Neuron (in vitro differentiated cells): ENCODE data around the gene PTCH1.

ENCODE experiments used
- H2AFZ ChIP-seq: one replicate; pipeline ENCODE4 v1.6.1; 2013; ENCODE audit warnings: low read depth, mild to moderate bottlenecking, inconsistent platforms, low read length, moderate library complexity
- H3K27me3 ChIP-seq: one replicate; pipeline ENCODE4 v1.6.1; 2013; ENCODE audit warnings: low read length; ENCODE audit not compliant: insufficient read depth
- H3K36me3 ChIP-seq: one replicate; pipeline ENCODE4 v1.6.1; 2013; ENCODE audit warnings: low read length; ENCODE audit not compliant: insufficient read depth
- H3K4me1 ChIP-seq: one replicate; pipeline ENCODE4 v1.6.1; 2013; ENCODE audit warnings: low read length; ENCODE audit not compliant: insufficient read depth
- H3K4me3 ChIP-seq: 2 replicates; pipeline ENCODE4 v1.5.1; 2013; ENCODE audit warnings: mild to moderate bottlenecking, low read length, moderate library complexity
- H3K9me3 ChIP-seq: one replicate; pipeline ENCODE4 v1.6.1; 2013; ENCODE audit warnings: low read length

PTCH1 gene

DNA sequence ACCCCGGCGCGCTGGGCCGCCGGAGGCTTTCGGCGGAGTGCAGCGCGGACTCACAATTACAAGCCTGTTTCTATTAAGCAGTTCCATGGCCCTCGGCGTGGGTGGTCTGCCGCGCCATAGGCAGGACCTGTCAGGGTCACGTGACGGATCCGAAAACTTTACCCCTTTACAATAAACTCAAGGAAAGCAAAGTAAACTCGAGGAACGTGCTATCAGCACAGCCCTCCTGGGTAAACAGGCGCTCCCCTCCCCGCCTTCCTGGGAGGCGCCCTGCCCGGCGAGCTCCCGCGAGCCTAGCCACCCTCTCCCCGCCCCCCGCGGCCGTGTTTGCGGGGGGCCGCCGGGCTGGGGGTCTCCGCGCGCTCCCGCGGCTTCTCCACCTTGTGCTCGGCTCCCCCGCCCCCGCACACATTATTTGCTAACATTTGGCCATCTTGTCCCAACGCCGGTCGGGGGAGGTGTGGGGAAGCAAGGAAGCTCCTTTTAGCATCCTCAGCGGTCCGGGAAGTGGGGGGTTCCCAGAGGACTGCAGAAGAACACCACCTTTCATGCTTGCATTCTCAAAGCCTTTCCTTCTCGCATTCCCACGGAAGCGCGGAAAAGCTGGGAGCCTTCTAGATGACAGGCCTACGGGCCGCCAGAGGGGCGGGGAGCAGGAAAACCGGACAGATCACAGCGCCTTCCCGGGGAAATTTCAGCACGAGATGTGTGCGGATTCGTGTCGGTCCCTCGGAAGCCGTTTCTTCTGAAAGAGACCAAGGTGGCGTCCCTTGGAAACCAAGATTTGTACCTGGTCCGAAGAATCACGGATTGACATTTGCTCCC lies at the start of gene PTCH1:
Gene PTCH1 (minus strand): TSS at position 238 of the 825 bp plus-strand sequence.
- Histone ChIP-seq H3K36me3 (no peaks in the 10 kb centered on the region), H2AFZ (peak within 1 kb of the TSS; percentile 87), H3K4me1 (peaks cover 42% of the 10 kb centered on the region), H3K9me3 (no peaks in the 10 kb centered on the region), H3K27me3 (no peaks in the 10 kb centered on the region), H3K4me3 (peak within 1 kb of the TSS; percentile 95)

DNA sequence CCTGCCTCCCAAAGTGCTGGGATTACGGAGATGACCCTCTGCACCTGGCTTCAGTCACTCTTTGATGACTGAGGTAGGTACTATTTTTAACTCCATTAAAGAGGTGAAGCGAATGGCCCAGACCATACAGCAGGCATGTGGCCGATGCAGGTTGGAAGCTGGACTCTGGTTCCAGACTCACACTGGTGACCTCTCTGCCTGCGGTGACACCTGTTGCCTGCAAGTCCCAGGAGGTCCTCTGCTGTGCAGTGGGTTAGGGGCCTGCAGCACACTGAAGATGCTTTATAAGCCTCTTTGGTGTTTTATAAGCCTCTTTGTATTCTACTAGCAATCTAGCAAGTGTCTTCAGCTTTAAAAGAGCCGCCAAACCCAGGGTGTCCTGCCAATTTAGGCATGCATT lies 49.2 kb upstream of the PTCH1 start:
- H3K36me3 ChIP-seq, result no peaks in the 10 kb centered on the region
- no peaks in the 10 kb centered on the region for H3K27me3 ChIP-seq
- peaks cover 4% of the 10 kb centered on the region for H3K4me1 ChIP-seq
- H2AFZ ChIP-seq, result no peak overlapping the region
- no peak overlapping the region for H3K4me3 ChIP-seq
- no peaks in the 10 kb centered on the region for H3K9me3 ChIP-seq

DNA sequence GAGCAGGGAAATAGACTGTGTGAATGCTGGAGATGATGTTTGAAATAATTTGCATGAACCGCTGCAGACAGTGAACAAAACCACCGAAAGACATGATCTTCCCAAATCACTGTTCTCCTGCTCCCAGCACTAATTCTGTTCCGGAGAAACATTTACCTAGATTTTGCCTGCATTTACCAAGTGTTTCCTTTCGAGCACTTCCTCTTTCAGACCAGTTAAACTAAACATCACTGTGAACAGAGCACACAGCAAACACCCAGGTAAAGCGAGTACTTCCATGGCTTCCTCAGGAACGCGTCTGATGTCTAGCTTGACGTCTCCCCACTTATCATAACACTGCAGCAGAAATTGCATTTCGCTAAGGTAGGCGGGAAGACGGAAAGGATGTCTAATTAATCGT lies 45.1 kb upstream of the PTCH1 start:
- Histone ChIP-seq H2AFZ (no peak overlapping the region), H3K9me3 (no peaks in the 10 kb centered on the region), H3K4me3 (no peak overlapping the region), H3K27me3 (no peaks in the 10 kb centered on the region), H3K4me1 (no peaks in the 10 kb centered on the region), H3K36me3 (no peaks in the 10 kb centered on the region)

DNA sequence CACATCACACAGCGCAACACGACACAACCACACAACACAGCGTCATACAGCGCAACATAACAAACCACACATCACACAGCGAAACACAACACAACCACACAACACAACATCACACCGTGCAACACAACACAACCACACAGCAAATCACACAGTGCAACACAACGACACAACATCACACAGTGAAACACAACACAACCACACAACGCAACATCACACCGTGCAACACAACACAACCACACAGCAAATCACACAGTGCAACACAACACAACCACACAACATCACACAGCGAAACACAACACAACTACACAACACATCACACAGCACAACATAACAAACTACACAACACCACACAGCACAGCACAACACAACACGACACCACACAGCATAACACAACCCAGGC lies 40.4 kb upstream of the PTCH1 start:
- no peaks in the 10 kb centered on the region for H3K36me3 ChIP-seq
- H3K4me3 ChIP-seq, result no peak overlapping the region
- no peaks in the 10 kb centered on the region for H3K27me3 ChIP-seq
- peaks cover 2% of the 10 kb centered on the region for H3K9me3 ChIP-seq
- H3K4me1 ChIP-seq, result no peaks in the 10 kb centered on the region
- H2AFZ ChIP-seq, result no peak overlapping the region

DNA sequence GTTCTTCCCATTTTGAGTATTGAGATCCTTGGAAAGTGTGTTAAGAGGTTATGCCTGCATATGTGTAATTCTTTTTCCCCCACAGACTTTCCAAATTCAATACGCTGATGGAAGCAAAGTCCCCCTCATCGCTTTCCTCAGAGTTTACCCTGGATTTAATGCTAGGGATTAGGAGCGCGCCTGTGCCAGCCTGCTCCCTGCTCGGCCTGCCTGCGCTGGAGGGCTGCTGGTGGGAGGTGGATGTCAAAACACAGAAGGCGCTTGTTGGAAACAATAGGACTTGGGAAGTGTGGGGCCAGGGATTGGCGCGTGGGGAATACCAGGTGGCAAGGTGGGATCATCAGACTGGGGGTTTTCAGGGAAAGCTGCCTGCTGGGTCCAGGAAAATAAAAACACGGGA lies 39.8 kb upstream of the PTCH1 start:
- Histone ChIP-seq H2AFZ (no peak overlapping the region), H3K9me3 (peaks cover 2% of the 10 kb centered on the region), H3K27me3 (no peaks in the 10 kb centered on the region), H3K4me3 (no peak overlapping the region), H3K36me3 (no peaks in the 10 kb centered on the region), H3K4me1 (no peaks in the 10 kb centered on the region)

DNA sequence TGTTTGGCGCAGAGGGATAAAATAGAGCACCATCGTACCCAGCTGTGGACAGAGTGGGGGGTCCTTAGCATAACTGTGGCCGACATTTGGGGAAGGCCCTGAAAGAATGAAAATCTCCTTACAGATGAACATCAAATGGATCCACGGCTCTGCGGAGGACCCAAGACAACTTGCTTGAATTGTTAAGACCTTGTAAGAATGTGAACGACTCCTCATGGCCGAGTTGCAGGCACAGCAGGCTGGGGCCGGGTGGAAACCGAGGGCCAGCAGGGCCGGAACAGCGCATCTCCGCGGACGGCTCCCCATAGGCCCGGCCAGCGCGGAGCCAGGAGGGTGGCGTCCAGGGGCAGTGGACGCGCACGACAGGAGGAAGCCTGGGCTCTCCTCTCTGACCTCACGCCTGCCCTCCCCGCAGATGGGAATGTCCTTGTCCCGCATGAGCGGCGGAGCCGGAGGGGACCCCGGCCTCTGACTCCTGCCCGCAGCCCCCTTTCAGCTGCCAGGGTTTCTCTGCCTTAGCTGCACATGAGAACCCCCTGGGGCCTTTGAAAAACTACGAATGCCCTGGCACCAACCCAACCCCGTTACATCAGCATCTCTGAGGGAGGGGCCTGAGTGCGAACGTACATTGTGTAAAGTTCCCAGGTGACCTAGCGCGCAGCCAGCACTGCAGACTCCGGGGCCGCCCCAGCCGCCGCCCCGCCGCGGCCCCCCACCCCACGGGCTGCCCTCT lies 36.2 kb upstream of the PTCH1 start:
- H3K27me3 ChIP-seq, result no peaks in the 10 kb centered on the region
- no peaks in the 10 kb centered on the region for H3K4me1 ChIP-seq
- peaks cover 2% of the 10 kb centered on the region for H3K9me3 ChIP-seq
- H3K4me3 ChIP-seq, result no peak overlapping the region
- no peaks in the 10 kb centered on the region for H3K36me3 ChIP-seq
- H2AFZ ChIP-seq, result no peak overlapping the region

DNA sequence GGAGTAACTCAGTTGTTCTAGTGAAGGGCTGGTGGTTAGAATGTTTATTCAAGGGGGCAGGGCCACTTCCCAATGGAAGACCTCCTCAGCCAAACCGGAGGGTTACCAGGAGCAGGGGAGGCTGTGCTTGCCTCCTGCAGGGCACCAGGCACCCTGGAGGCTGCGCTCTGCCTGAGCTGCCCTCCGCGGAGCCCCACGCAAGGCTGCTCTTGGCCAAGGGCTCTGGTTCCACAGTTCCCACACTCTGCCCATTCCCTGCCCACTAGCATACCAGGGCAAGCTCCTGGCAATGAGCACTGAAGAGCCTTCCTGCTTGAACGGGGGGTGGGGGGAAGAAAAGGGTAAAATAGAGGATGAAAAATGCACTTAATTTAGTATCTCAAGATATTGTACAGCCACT lies 35.5 kb upstream of the PTCH1 start:
- Histone ChIP-seq H3K27me3 (no peaks in the 10 kb centered on the region), H3K9me3 (peaks cover 2% of the 10 kb centered on the region), H3K4me1 (no peaks in the 10 kb centered on the region), H3K36me3 (no peaks in the 10 kb centered on the region), H3K4me3 (no peak overlapping the region), H2AFZ (no peak overlapping the region)

DNA sequence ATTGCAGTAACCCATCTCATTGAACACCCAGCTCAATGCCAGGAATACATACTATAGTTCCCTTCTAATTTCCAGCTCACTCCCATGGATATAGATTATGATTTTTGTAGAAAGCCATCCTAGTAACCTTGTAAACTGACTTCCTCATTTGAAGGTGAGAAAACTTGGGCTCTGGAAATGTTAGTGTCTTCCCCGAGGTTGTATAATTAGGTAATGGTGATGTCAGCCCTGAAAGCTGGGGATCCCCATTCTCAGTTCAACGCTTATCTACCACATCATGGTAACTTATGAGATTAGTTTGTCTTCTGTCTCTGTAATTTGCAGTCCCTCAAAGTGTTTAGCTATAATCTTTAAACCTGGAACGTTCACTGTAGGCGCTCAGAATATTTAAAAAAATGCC lies 34.6 kb upstream of the PTCH1 start:
- Histone ChIP-seq H2AFZ (no peak overlapping the region), H3K4me1 (no peaks in the 10 kb centered on the region), H3K36me3 (no peaks in the 10 kb centered on the region), H3K9me3 (peaks cover 2% of the 10 kb centered on the region), H3K27me3 (no peaks in the 10 kb centered on the region), H3K4me3 (no peak overlapping the region)

DNA sequence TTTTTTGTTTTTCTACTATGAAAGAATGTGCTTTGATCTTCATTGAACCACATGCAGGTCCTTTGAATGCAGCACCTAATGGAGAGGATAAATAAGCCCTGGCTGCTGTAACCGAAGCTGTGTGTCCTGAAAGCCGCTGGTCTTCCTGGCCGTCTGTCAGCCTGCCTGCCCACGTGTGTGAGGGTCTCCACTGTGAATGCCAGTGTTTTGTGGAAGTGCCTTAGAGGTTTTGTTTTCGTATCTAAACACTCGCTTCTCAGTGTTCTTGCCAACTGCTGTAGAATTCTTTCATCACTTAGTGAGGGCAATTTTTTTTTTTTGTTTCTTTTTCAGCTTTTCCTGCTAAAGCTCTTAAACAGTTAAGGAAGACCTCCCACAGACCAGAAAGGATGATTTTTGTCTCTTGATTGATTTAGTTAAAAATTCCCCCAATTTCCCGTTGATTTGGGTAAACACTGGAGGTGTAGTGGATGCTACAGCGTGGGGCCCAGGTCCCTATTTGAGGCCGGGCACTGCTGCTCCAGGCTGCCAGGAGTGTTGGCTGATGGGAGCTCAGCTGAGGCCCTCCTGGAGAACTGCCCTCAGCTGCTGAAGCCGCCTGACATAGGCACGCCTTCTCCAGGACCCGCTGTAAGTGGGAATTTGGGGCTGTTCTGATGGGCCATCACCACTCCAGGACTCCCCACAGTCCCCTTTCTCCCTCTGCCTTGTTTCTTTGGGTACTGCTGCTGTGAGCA lies 29.2 kb upstream of the PTCH1 start:
- H3K27me3 ChIP-seq, result no peaks in the 10 kb centered on the region
- H3K4me1 ChIP-seq, result no peaks in the 10 kb centered on the region
- no peak overlapping the region for H2AFZ ChIP-seq
- no peak overlapping the region for H3K4me3 ChIP-seq
- no peaks in the 10 kb centered on the region for H3K9me3 ChIP-seq
- no peaks in the 10 kb centered on the region for H3K36me3 ChIP-seq

DNA sequence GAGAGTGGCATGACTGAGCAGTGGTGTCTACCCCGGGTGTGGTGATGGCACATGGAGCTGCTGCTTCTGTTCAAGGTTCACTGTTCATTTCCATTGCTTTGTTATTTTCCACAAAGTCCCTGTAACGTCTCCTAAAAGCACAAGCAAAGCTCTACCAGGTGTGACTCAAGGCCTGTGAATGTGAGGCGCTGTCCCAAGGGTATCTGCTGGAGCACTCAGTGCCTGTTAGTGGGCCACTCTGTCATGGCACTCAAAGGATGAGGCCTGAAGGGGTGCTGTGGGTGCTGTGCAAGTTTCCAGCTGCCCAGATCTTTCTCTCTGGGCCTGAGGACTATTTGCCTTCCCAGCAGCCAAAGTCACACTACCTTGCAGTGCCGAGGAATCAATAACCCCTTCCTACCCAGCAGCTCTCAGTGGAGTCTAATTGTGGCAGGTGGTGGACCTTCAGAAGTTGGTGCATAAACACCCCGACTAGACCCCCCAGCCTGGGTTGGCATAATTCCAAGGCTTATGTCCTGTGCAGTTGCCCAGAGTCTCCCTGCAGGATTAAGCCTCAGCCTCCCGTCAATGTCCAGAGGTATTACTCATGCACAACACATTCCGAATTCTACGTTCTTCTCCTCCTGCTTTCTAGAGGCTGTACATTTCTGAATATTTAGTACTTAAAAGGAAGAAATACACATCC lies 17.4 kb upstream of the PTCH1 start:
- H2AFZ ChIP-seq, result no peak overlapping the region
- H3K27me3 ChIP-seq, result no peaks in the 10 kb centered on the region
- H3K36me3 ChIP-seq, result no peaks in the 10 kb centered on the region
- no peaks in the 10 kb centered on the region for H3K9me3 ChIP-seq
- H3K4me3 ChIP-seq, result no peak overlapping the region
- H3K4me1 ChIP-seq, result no peaks in the 10 kb centered on the region

DNA sequence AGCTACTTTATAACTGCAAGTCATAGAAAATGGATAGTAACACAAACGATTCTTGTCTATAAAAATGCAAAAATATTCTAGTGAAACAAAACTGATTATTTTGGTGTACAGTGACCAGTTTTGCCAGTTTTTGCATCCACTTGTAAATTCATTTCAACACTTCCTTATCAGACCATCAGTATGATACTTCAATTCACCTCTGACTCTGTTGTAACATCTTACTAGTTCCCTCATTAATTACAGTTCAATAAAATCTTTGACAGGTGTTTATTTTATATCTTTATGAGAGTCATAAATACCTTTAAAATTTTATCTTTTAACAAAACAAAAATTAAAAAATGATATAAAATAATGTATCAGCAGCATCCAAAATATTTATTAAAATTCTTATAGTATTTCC lies 13.1 kb upstream of the PTCH1 start:
- H3K4me1 ChIP-seq, result no peaks in the 10 kb centered on the region
- no peaks in the 10 kb centered on the region for H3K9me3 ChIP-seq
- no peaks in the 10 kb centered on the region for H3K27me3 ChIP-seq
- H3K4me3 ChIP-seq, result no peak overlapping the region
- H3K36me3 ChIP-seq, result no peaks in the 10 kb centered on the region
- H2AFZ ChIP-seq, result no peak overlapping the region

DNA sequence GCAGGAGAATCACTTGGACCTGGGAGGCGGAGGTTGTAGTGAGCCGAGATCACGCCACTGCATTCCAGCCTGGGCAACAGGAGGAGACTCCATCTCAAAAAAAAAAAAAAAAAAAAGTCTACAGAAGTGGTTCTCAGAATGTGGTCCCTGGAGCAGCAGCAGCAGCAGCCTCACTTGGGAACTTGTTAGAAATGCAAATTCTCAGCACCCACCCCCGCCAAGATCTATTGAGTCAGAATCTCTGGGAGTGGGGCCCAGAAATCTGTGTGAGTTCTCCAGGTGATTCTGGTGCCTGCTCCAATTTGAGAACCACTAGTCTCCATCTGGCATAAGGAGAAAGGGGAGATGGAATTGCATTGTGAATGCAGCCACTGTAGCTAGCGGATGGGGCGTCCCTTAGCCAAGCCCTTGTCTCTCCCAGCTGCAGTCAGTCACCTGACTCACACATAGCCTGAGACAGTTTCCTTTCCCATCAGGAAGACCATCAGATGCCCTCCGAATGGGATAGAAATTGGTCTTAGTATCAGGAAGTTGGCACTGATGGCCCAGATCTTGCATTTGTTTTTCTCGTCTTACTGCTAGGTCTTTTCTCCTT lies 12.2 kb upstream of the PTCH1 start:
- Histone ChIP-seq H3K4me1 (no peaks in the 10 kb centered on the region), H3K4me3 (no peak overlapping the region), H3K9me3 (no peaks in the 10 kb centered on the region), H2AFZ (no peak overlapping the region), H3K36me3 (no peaks in the 10 kb centered on the region), H3K27me3 (no peaks in the 10 kb centered on the region)
